KMS-11 (cell line): ENCODE results near the gene C11orf71.
A peak's percentile ranks its signal among the peaks of the same experiment; 100 is the strongest.

ENCODE experiments used
- H2AFZ ChIP-seq: fragments of 200-600 bp; sonication (generic); 2 replicates; pipeline ENCODE4 v1.6.1; 2016; ENCODE audit warnings: antibody characterized with exemption, mixed run types, low read depth
- H3K27ac ChIP-seq: fragments of 200-600 bp; sonication (generic); 2 replicates; pipeline ENCODE4 v1.6.1; 2016; ENCODE audit warnings: mild to moderate bottlenecking, mixed run types
- H3K27me3 ChIP-seq: fragments of 200-600 bp; sonication (generic); 2 replicates; pipeline ENCODE4 v1.6.1; 2017; ENCODE audit warnings: mild to moderate bottlenecking, low read depth, mixed run types, moderate library complexity; ENCODE audit not compliant: insufficient read depth
- H3K36me3 ChIP-seq: fragments of 200-600 bp; sonication (generic); 2 replicates; pipeline ENCODE4 v1.6.1; 2017; ENCODE audit warnings: mild to moderate bottlenecking, mixed run types; ENCODE audit not compliant: insufficient read depth
- H3K4me1 ChIP-seq: fragments of 200-600 bp; sonication (generic); 2 replicates; pipeline ENCODE4 v1.6.1; 2016; ENCODE audit warnings: mild to moderate bottlenecking, low read depth, mixed run types; ENCODE audit not compliant: poor library complexity, severe bottlenecking
- H3K4me2 ChIP-seq: fragments of 200-600 bp; sonication (generic); 2 replicates; pipeline ENCODE4 v1.7.0; 2016; ENCODE audit warnings: mild to moderate bottlenecking, mixed run types
- H3K4me3 ChIP-seq: fragments of 200-600 bp; sonication (generic); IDR thresholded peaks from 2 replicates; pipeline ENCODE4 v1.6.1; 2017; ENCODE audit warnings: low read depth, low read length, mixed read lengths; ENCODE audit not compliant: insufficient read depth
- H3K79me2 ChIP-seq: fragments of 200-600 bp; sonication (generic); 2 replicates; pipeline ENCODE4 v1.6.1; 2016; ENCODE audit warnings: low read depth, mixed run types; ENCODE audit not compliant: insufficient read depth
- H3K9ac ChIP-seq: fragments of 200-600 bp; sonication (generic); 2 replicates; pipeline ENCODE4 v1.6.1; 2016; ENCODE audit warnings: mild to moderate bottlenecking, mixed run types
- H4K20me1 ChIP-seq: fragments of 200-600 bp; sonication (generic); 2 replicates; pipeline ENCODE4 v1.6.1; 2016; ENCODE audit warnings: mild to moderate bottlenecking, mixed run types; ENCODE audit not compliant: insufficient read depth
- TF ChIP-seq, protein P1 (sequence below): fragments of 200-600 bp; sonication (generic); conservative IDR thresholded peaks from 2 replicates; pipeline ENCODE4 v1.6.1; 2017; ENCODE audit warnings: low read depth, mild to moderate bottlenecking, antibody characterized with exemption, low read length, moderate library complexity, mixed read lengths

Gene C11orf71

GRCh38 chr11:114447444-114447843 is 47.1 kb upstream of the C11orf71 start:
- no peak overlapping the region for H3K27ac ChIP-seq
- no peak overlapping the region for H3K4me2 ChIP-seq
- H3K4me1 ChIP-seq, result peaks cover 10% of the 10 kb centered on the region
- TF ChIP-seq, protein P1, sequence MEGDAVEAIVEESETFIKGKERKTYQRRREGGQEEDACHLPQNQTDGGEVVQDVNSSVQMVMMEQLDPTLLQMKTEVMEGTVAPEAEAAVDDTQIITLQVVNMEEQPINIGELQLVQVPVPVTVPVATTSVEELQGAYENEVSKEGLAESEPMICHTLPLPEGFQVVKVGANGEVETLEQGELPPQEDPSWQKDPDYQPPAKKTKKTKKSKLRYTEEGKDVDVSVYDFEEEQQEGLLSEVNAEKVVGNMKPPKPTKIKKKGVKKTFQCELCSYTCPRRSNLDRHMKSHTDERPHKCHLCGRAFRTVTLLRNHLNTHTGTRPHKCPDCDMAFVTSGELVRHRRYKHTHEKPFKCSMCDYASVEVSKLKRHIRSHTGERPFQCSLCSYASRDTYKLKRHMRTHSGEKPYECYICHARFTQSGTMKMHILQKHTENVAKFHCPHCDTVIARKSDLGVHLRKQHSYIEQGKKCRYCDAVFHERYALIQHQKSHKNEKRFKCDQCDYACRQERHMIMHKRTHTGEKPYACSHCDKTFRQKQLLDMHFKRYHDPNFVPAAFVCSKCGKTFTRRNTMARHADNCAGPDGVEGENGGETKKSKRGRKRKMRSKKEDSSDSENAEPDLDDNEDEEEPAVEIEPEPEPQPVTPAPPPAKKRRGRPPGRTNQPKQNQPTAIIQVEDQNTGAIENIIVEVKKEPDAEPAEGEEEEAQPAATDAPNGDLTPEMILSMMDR, result no peak
- no peaks in the 10 kb centered on the region for H3K36me3 ChIP-seq
- H3K4me3 ChIP-seq, result no peak overlapping the region
- no peaks in the 10 kb centered on the region for H4K20me1 ChIP-seq
- no peak overlapping the region for H2AFZ ChIP-seq
- H3K27me3 ChIP-seq, result no peaks in the 10 kb centered on the region
- H3K9ac ChIP-seq, result no peak overlapping the region
- H3K79me2 ChIP-seq, result peaks cover under 1% of the 10 kb centered on the region; the same call in 1 of the 2 replicates

DNA sequence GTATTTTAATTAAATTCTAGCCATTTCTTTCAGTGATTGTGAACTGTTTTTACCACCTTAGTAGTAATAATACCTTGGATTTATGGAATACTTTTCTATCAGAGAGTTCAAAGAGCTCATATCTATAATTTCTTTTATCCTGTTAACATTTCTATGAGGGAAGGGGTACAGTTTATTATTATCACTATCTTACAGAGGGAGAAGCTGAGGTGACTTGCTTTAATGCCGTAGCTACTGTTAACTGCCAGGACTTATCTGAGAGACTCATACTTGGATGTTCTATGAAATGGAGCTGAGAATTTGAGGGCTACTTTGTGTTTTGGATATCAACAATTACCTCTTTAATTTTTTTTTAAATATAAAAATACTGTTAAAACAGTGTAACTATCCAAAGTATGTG is 42.2 kb upstream of the C11orf71 start:
- H3K27me3 ChIP-seq, result no peaks in the 10 kb centered on the region
- H3K27ac ChIP-seq, result no peak overlapping the region
- no peaks in the 10 kb centered on the region for H3K36me3 ChIP-seq
- peaks cover 28% of the 10 kb centered on the region for H3K4me1 ChIP-seq
- no peak overlapping the region for H2AFZ ChIP-seq
- H3K4me2 ChIP-seq, result no peak overlapping the region
- H3K79me2 ChIP-seq, result peaks cover 30% of the 10 kb centered on the region; the same call in 1 of the 2 replicates
- H3K4me3 ChIP-seq, result no peak overlapping the region
- no peaks in the 10 kb centered on the region for H4K20me1 ChIP-seq
- no peak overlapping the region for H3K9ac ChIP-seq
- TF ChIP-seq, protein P1, result no peak

GRCh38 chr11:114441921-114442320 is 41.6 kb upstream of the C11orf71 start:
- TF ChIP-seq, protein P1, result no peak
- no peak overlapping the region for H3K27ac ChIP-seq
- peaks cover 28% of the 10 kb centered on the region for H3K4me1 ChIP-seq
- no peak overlapping the region for H3K4me2 ChIP-seq
- peaks cover 30% of the 10 kb centered on the region; the same call in 1 of the 2 replicates for H3K79me2 ChIP-seq
- H3K4me3 ChIP-seq, result no peak overlapping the region
- H3K9ac ChIP-seq, result no peak overlapping the region
- H3K36me3 ChIP-seq, result no peaks in the 10 kb centered on the region
- no peaks in the 10 kb centered on the region for H3K27me3 ChIP-seq
- no peaks in the 10 kb centered on the region for H4K20me1 ChIP-seq
- no peak overlapping the region for H2AFZ ChIP-seq

DNA sequence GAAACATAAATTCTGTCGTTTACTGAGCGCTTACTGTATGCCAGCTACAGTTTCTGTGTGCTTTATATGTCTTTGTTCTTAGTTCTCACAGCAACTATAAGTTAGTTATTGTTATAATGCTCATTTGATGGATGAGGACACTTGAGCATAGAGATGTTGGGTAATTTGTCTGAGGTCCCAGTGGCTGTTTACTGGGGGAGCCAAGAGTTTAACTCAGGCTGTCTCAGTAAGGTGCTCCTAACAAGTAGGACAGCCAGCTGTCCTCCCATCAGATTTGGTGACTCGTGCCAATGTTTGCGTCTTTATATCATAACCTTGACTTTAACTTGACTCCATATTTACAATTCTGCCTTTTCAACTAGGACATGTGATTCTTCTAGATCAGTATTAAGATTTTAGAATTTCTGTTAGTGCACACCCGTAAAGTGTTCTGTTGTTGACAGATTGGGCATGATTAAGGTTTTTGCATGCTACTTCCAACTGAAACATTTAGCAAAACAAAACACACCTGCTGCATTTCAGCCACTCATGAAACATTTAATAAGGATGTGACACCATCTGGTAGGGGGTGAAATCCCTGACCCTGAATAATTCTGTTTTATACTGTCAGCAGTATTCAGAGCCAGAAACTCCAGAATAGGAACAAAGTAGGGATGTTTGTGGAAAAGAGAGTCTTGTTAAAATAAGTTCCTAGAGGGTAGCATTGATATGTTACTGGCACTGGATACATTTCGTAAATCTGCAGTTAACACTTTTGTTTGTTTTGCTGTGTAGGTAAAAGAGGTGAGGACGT is 40.9 kb upstream of the C11orf71 start:
- Histone ChIP-seq H3K27ac (no peak overlapping the region), H3K4me3 (no peak overlapping the region), H2AFZ (no peak overlapping the region), H3K4me2 (peak overlapping the region; percentile 77; the same call in 1 of the 2 replicates), H3K36me3 (no peaks in the 10 kb centered on the region), H3K4me1 (peaks cover 28% of the 10 kb centered on the region), H4K20me1 (no peaks in the 10 kb centered on the region), H3K27me3 (no peaks in the 10 kb centered on the region), H3K9ac (no peak overlapping the region), H3K79me2 (peaks cover 30% of the 10 kb centered on the region; the same call in 1 of the 2 replicates)
- TF ChIP-seq, protein P1, result no peak
